ENCODE results near the gene IQCH.
"Not testable (repeated sequence)": the region's sequence is repeated elsewhere in the genome, so short reads cannot be mapped to it uniquely, and the experiment has no call there.

IQCH gene

DNA sequence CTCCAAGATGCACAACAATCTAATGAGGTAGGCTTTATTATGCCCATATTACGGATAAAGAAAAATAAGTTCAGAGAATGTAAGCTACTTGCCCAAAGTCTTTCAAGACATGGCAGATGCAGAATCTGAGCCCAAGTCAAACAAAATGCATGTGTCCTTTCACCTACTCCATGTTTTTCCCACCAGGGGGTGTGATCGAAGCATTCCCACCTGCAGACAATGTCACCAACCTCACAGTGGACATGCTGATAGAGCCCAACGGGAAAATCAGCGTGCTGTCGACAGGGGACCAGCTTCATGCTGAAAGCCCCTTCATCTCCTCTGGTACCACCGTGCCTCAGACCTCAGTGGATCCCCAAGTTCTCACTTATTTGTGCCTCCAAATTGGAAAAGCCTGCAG, 166.5 kb downstream of the IQCH start:
- DNase-seq (ENCODE audit: low read depth): no peak
- H3K4me3 ChIP-seq (ENCODE audit: low read length): no peak overlapping the region
- no peak for TF ChIP-seq CTCF (conservative IDR thresholded peaks at IDR 0.05; ENCODE audit: low read depth, low read length)

- DNase-seq (ENCODE audit: low read depth): no peak
- no peak overlapping the region for H3K4me3 ChIP-seq (ENCODE audit: low read length)
- TF ChIP-seq CTCF (conservative IDR thresholded peaks at IDR 0.05; ENCODE audit: low read depth, low read length): no peak
These were observed 167.7 kb downstream of the IQCH start for GRCh38 chr15:67422296-67422695.

GRCh38 chr15:67433495-67434099, 179.0 kb downstream of the IQCH start:
- DNase-seq (ENCODE audit: low read depth): no peak
- H3K4me3 ChIP-seq (ENCODE audit: low read length): no peak overlapping the region
- peak; percentile 90 for TF ChIP-seq CTCF (conservative IDR thresholded peaks at IDR 0.05; ENCODE audit: low read depth, low read length)

- not testable (repeated sequence) for H3K4me3 ChIP-seq (ENCODE audit: low read length); DNase-seq (ENCODE audit: low read depth)
These were observed 182.0 kb downstream of the IQCH start for GRCh38 chr15:67436351-67437250.

GRCh38 chr15:67444100-67444499, 189.5 kb downstream of the IQCH start:
- no peak overlapping the region for H3K4me3 ChIP-seq (ENCODE audit: low read length)
- no peak for DNase-seq (ENCODE audit: low read depth)
- no peak for TF ChIP-seq CTCF (conservative IDR thresholded peaks at IDR 0.05; ENCODE audit: low read depth, low read length)

GRCh38 chr15:67446449-67446848, 191.9 kb downstream of the IQCH start:
- TF ChIP-seq CTCF (conservative IDR thresholded peaks at IDR 0.05; ENCODE audit: low read depth, low read length): no peak
- H3K4me3 ChIP-seq (ENCODE audit: low read length): no peak overlapping the region
- DNase-seq (ENCODE audit: low read depth): no peak

GRCh38 chr15:67448372-67448771, 193.8 kb downstream of the IQCH start:
- DNase-seq (ENCODE audit: low read depth); H3K4me3 ChIP-seq (ENCODE audit: low read length): not testable (repeated sequence)

- DNase-seq (ENCODE audit: low read depth); H3K4me3 ChIP-seq (ENCODE audit: low read length): not testable (repeated sequence)
These were observed 199.1 kb downstream of the IQCH start for GRCh38 chr15:67453703-67454102.
